Measurements from ENCODE around the gene KCNQ5. TPM values are rescaled to one million over a fixed set of nuclear protein-coding genes. Genes with fewer than 3 reads are reported as not detected.

The KCNQ5 gene
- total RNA-seq, 1 experiment from 2014 or later: 2.0 TPM

DNA sequence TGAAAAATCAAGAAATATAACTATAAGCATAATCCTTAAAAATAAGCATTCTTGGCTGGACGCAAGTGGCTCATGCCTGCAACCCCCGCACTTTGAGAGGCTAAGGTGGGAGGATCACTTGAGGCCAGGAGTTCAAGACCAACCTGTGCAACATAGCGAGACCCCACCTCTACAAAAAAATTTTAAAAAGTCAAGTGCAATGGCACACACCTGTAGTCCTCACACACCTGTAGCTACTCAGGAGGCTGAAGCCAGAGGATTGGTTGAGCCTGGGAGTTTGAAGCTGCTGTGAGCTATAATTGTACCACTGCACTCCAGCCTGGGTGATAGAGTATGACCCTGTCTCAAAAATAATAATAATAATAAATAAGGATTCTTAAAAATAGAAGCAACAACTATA lies 494.5 kb downstream of the KCNQ5 start:
- ChIA-PET POLR2A (no interaction called here), CTCF (interaction anchor here (1.0 kb wide), 1 partner anchor 500 kb away, joined by 6 read pairs; no protein-coding TSS in a partner anchor)
- Mint-ChIP-seq H3K27me3 (ENCODE audit: low read depth) (no peaks in the 10 kb centered on the region), H3K4me3 (no peak overlapping the region), H3K27ac (no peak overlapping the region), H3K4me1 (peaks cover 7% of the 10 kb centered on the region; the same call in 1 of the 2 replicates), H3K9me3 (no peaks in the 10 kb centered on the region), H3K36me3 (no peaks in the 10 kb centered on the region)
- ATAC-seq (no peak), DNase-seq (ENCODE audit: low spot score) (no peak)
- TF ChIP-seq NFE2L1 (CRISPR knock-in tag; IDR thresholded peaks at IDR 0.05) (no peak), RELA (CRISPR knock-in tag; IDR thresholded peaks at IDR 0.05; ENCODE audit: borderline replicate concordance) (no peak), FOXP4 (CRISPR knock-in tag; IDR thresholded peaks at IDR 0.05) (no peak), GABPB1 (CRISPR knock-in tag; IDR thresholded peaks at IDR 0.05) (no peak), HMGA2 (CRISPR knock-in tag; IDR thresholded peaks at IDR 0.05) (no peak), MYBL2 (CRISPR knock-in tag; IDR thresholded peaks at IDR 0.05) (no peak), RORB (CRISPR knock-in tag; IDR thresholded peaks at IDR 0.05) (no peak), IRF2 (CRISPR knock-in tag; IDR thresholded peaks at IDR 0.05; ENCODE audit: borderline replicate concordance, low read depth) (no peak), ZNF425 (CRISPR knock-in tag; conservative IDR thresholded peaks at IDR 0.05) (no peak), FOXP1 (CRISPR knock-in tag; IDR thresholded peaks at IDR 0.05; ENCODE audit: borderline replicate concordance) (no peak), FOXK1 (CRISPR knock-in tag; IDR thresholded peaks at IDR 0.05) (no peak)
- TF ChIP-seq, protein P1, sequence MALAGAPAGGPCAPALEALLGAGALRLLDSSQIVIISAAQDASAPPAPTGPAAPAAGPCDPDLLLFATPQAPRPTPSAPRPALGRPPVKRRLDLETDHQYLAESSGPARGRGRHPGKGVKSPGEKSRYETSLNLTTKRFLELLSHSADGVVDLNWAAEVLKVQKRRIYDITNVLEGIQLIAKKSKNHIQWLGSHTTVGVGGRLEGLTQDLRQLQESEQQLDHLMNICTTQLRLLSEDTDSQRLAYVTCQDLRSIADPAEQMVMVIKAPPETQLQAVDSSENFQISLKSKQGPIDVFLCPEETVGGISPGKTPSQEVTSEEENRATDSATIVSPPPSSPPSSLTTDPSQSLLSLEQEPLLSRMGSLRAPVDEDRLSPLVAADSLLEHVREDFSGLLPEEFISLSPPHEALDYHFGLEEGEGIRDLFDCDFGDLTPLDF (CRISPR knock-in tag; IDR thresholded peaks at IDR 0.05): no peak
- TF ChIP-seq, protein P2, sequence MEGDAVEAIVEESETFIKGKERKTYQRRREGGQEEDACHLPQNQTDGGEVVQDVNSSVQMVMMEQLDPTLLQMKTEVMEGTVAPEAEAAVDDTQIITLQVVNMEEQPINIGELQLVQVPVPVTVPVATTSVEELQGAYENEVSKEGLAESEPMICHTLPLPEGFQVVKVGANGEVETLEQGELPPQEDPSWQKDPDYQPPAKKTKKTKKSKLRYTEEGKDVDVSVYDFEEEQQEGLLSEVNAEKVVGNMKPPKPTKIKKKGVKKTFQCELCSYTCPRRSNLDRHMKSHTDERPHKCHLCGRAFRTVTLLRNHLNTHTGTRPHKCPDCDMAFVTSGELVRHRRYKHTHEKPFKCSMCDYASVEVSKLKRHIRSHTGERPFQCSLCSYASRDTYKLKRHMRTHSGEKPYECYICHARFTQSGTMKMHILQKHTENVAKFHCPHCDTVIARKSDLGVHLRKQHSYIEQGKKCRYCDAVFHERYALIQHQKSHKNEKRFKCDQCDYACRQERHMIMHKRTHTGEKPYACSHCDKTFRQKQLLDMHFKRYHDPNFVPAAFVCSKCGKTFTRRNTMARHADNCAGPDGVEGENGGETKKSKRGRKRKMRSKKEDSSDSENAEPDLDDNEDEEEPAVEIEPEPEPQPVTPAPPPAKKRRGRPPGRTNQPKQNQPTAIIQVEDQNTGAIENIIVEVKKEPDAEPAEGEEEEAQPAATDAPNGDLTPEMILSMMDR (IDR thresholded peaks at IDR 0.05): no peak
- TF ChIP-seq, protein P3, sequence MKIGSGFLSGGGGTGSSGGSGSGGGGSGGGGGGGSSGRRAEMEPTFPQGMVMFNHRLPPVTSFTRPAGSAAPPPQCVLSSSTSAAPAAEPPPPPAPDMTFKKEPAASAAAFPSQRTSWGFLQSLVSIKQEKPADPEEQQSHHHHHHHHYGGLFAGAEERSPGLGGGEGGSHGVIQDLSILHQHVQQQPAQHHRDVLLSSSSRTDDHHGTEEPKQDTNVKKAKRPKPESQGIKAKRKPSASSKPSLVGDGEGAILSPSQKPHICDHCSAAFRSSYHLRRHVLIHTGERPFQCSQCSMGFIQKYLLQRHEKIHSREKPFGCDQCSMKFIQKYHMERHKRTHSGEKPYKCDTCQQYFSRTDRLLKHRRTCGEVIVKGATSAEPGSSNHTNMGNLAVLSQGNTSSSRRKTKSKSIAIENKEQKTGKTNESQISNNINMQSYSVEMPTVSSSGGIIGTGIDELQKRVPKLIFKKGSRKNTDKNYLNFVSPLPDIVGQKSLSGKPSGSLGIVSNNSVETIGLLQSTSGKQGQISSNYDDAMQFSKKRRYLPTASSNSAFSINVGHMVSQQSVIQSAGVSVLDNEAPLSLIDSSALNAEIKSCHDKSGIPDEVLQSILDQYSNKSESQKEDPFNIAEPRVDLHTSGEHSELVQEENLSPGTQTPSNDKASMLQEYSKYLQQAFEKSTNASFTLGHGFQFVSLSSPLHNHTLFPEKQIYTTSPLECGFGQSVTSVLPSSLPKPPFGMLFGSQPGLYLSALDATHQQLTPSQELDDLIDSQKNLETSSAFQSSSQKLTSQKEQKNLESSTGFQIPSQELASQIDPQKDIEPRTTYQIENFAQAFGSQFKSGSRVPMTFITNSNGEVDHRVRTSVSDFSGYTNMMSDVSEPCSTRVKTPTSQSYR (CRISPR knock-in tag; IDR thresholded peaks at IDR 0.05): no peak
- TF ChIP-seq, protein P4, sequence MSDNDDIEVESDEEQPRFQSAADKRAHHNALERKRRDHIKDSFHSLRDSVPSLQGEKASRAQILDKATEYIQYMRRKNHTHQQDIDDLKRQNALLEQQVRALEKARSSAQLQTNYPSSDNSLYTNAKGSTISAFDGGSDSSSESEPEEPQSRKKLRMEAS (CRISPR knock-in tag; IDR thresholded peaks at IDR 0.05): no peak
- TF ChIP-seq, protein P5, sequence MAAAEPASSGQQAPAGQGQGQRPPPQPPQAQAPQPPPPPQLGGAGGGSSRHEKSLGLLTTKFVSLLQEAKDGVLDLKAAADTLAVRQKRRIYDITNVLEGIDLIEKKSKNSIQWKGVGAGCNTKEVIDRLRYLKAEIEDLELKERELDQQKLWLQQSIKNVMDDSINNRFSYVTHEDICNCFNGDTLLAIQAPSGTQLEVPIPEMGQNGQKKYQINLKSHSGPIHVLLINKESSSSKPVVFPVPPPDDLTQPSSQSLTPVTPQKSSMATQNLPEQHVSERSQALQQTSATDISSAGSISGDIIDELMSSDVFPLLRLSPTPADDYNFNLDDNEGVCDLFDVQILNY (CRISPR knock-in tag; IDR thresholded peaks at IDR 0.05): no peak

Data from WTC11 (cell line).